ENCODE data around the gene MYL9. TPM values are rescaled to one million over a fixed set of nuclear protein-coding genes. Genes with fewer than 3 reads are reported as not detected.

Gene MYL9
- total and polyA plus RNA-seq, 2 experiments from 2014 or later: 29.7 to 100 TPM

DNA sequence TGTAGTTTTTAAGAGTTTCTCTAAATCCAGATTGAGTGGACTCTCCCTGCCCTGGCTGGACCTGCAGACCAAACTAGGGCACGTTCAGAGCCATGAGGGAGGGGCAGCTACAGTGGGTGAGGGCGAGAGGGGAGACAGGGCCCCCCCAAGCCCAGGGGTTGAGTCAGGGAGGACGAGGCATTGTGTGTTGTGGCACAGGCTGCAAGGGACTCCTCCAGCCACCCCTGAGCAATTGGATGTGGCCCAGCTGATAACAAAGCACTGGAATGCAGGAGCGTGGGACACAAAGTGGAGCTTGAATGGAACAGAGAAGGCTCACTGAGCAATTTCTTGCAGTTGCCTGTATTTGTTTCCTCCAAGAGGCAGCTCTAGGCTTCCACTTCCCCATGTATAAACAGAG is 43.5 kb upstream of the MYL9 start (continued):
- TF ChIP-seq ZNF114 (CRISPR knock-in tag; IDR thresholded peaks at IDR 0.05): no peak

DNA sequence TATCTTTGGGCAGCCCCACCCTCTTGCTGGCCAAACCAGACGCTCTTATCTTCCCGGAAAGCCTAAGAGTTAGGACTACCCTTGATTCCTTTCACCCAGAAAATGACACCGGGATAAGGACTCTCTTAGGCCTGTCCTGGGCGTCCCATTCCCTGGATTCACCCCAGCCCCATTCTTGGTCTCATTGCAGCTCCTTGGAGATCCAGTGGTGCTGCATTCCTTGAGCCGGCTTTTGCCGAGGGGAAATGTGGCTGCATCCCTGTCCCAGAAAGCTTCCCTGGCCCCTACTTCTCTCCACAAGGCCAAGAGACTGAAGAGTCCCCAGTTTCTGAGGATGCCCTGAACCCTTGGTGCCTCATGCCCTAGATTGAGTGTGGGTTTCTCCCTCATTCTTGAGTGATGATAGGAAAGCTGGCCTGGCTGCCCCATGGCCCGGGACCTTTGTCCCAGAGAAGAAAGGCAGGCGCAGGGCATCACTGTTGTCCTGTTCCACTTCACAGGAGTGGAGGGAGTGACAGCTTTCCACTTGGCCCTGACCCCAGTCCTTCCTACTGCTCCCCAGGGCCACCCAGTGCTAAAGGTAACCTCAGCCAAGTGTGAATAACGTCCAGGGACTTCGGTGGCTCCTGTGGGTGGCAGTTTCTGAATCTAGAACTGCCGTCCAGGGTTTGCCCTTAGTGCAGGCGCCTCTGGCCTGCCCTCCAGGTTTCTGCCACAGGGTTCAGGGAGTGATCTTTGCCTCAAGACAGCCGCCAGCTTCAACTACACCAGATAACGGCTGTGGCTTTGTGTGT is 42.7 kb upstream of the MYL9 start:
- no peaks in the 10 kb centered on the region for H3K9me2 ChIP-seq (ENCODE audit: insufficient read depth)
- H3K9me3 Mint-ChIP-seq: no peaks in the 10 kb centered on the region
- peaks cover 8% of the 10 kb centered on the region for H3K27me3 Mint-ChIP-seq (ENCODE audit: insufficient read depth, low read depth, poor library complexity)
- ATAC-seq: no peak
- H3K4me2 ChIP-seq: no peak overlapping the region
- H3K4me1 ChIP-seq (ENCODE audit: insufficient read depth): no peaks in the 10 kb centered on the region
- H3K36me3 Mint-ChIP-seq (ENCODE audit: low read depth): peaks cover 35% of the 10 kb centered on the region
- H2AFZ ChIP-seq: no peak overlapping the region
- H3K4me1 Mint-ChIP-seq: no peaks in the 10 kb centered on the region; the same call in 2 of the 3 replicates
- H3K27ac ChIP-seq (ENCODE audit: low read depth): no peak overlapping the region
- peaks cover 1% of the 10 kb centered on the region for H3K36me3 ChIP-seq (ENCODE audit: insufficient read depth)
- peaks cover 8% of the 10 kb centered on the region; the same call in 1 of the 2 replicates for H3K79me2 ChIP-seq (replicated peaks; ENCODE audit: insufficient read depth)
- H3K27ac Mint-ChIP-seq: no peak overlapping the region; the same call in 1 of the 2 replicates
- H3K4me3 Mint-ChIP-seq: no peak overlapping the region
- H3F3A ChIP-seq (replicated peaks; ENCODE audit: low read depth): no peaks in the 10 kb centered on the region
- no peaks in the 10 kb centered on the region for H3K27me3 ChIP-seq (ENCODE audit: insufficient read depth)
- DNase-seq (ENCODE audit: low spot score): no peak
- no peak overlapping the region for H3K4me3 ChIP-seq
- peaks cover 14% of the 10 kb centered on the region for H4K20me1 ChIP-seq (replicated peaks; ENCODE audit: insufficient read depth)
- TF ChIP-seq POLR2AphosphoS5 (IDR thresholded peaks at IDR 0.05; ENCODE audit: low read depth): no peak
- TF ChIP-seq EZH2 (IDR thresholded peaks at IDR 0.05; ENCODE audit: low read depth, unreplicated experiment): no peak
- no peak for TF ChIP-seq EZH2phosphoT487 (IDR thresholded peaks at IDR 0.05; ENCODE audit: unreplicated experiment)
- TF ChIP-seq ETS1 (IDR thresholded peaks at IDR 0.05): no peak
- no peak for TF ChIP-seq ZNF114 (CRISPR knock-in tag; IDR thresholded peaks at IDR 0.05)
- TF ChIP-seq CTCF (conservative IDR thresholded peaks at IDR 0.05; ENCODE audit: low read depth in 2 of 2): no peak
- TF ChIP-seq JUNB (IDR thresholded peaks at IDR 0.05; ENCODE audit: unreplicated experiment): no peak
- no peak for TF ChIP-seq NANOG (IDR thresholded peaks at IDR 0.05; ENCODE audit: borderline replicate concordance)
- no peak for TF ChIP-seq STAT1 (IDR thresholded peaks at IDR 0.05; ENCODE audit: unreplicated experiment)
- TF ChIP-seq ZNF331 (CRISPR knock-in tag; IDR thresholded peaks at IDR 0.05; ENCODE audit: low read depth): no peak
- TF ChIP-seq REST (IDR thresholded peaks at IDR 0.05; ENCODE audit: unreplicated experiment): no peak
- TF ChIP-seq ZNF462 (CRISPR knock-in tag; IDR thresholded peaks at IDR 0.05): no peak

Data from GM23338 (cell line).